Fibroblast of lung (primary cell): Measurements from ENCODE around the gene PCDH15. TPM values are rescaled to one million over a fixed set of nuclear protein-coding genes. Genes with fewer than 3 reads are reported as not detected.

ENCODE experiments used
- DNase-seq, 2 donors: peaks; one replicate each; pipeline versions ENCODE4 v3.0.0 to v3.0.0-alpha.2; 2010; ENCODE audit warnings: low read depth in 2 of 2
- H2AFZ ChIP-seq: 2 replicates; pipeline ENCODE4 v1.5.1; 2012; ENCODE audit warnings: low read length, control low read depth, inconsistent platforms
- H3K27ac ChIP-seq: 2 replicates; pipeline ENCODE4 v1.5.1; 2011; ENCODE audit warnings: low read length, control low read depth; ENCODE audit not compliant: insufficient read depth
- H3K27me3 ChIP-seq: 2 replicates; pipeline ENCODE4 v1.5.1; 2011; ENCODE audit warnings: mild to moderate bottlenecking, low read length; ENCODE audit not compliant: control insufficient read depth, insufficient read depth
- H3K36me3 ChIP-seq: 2 replicates; pipeline ENCODE4 v1.5.1; 2011; ENCODE audit warnings: low read length; ENCODE audit not compliant: control insufficient read depth, insufficient read depth
- H3K4me1 ChIP-seq: 2 replicates; pipeline ENCODE4 v1.5.1; 2011; ENCODE audit warnings: low read length; ENCODE audit not compliant: control insufficient read depth, insufficient read depth; ENCODE audit errors: extremely low read depth
- H3K4me2 ChIP-seq: 2 replicates; pipeline ENCODE4 v1.5.1; 2011; ENCODE audit warnings: low read length, control low read depth; ENCODE audit not compliant: insufficient read depth; ENCODE audit errors: extremely low read depth
- H3K4me3 ChIP-seq, 4 experiments: fragments of 200-600 bp in 1 of 4; sonication (generic) in 1 of 4; replicated peaks in 1 of 4; 2 replicates each; pipeline ENCODE4 v1.5.1; 2011 to 2016; ENCODE audit warnings: low read length in 4 of 4, low read depth in 3 of 4, mild to moderate bottlenecking in 3 of 4, control low read depth in 2 of 4, inconsistent platforms in 1 of 4, mixed read lengths in 1 of 4; ENCODE audit not compliant: insufficient read depth in 1 of 4; ENCODE audit errors: control extremely low read depth in 1 of 4
- H3K79me2 ChIP-seq: 2 replicates; pipeline ENCODE4 v1.5.1; 2012; ENCODE audit warnings: mild to moderate bottlenecking, low read length, inconsistent platforms; ENCODE audit not compliant: control insufficient read depth, insufficient read depth
- H3K9ac ChIP-seq: 2 replicates; pipeline ENCODE4 v1.5.1; 2011; ENCODE audit warnings: mild to moderate bottlenecking, low read length, control low read depth; ENCODE audit not compliant: insufficient read depth
- H3K9me3 ChIP-seq: 2 replicates; pipeline ENCODE4 v1.5.1; 2012; ENCODE audit warnings: low read depth, low read length; ENCODE audit not compliant: control insufficient read depth, insufficient read depth
- H4K20me1 ChIP-seq: 2 replicates; pipeline ENCODE4 v1.5.1; 2011; ENCODE audit warnings: low read length; ENCODE audit not compliant: control insufficient read depth, insufficient read depth; ENCODE audit errors: extremely low read depth
- EZH2 ChIP-seq: IDR thresholded peaks from 2 replicates; pipeline ENCODE4 v1.5.1; 2012; ENCODE audit warnings: low read length, control low read depth, mild to moderate bottlenecking; ENCODE audit errors: missing control alignments
- polyA plus RNA-seq, 2 donors: library from polyadenylated mRNA; depleted of rRNA in 1 of 2; stranded (reverse) in 1 of 2; unstranded in 1 of 2; fragments of >200 nt; gene quantifications; 2 replicates each; pipeline ENCODE4 v1.2.1, GENCODE V29; 2011 to 2012; ENCODE audit warnings: missing spikeins in 1 of 2
- total RNA-seq: library from RNA; depleted of rRNA; stranded (reverse); fragments of >200 nt; gene quantifications from 2 replicates; pipeline ENCODE4 v1.2.1, GENCODE V29; 2014
- TF ChIP-seq, protein P1 (sequence below), 2 donors: IDR thresholded peaks in 1 of 2; conservative IDR thresholded peaks in 1 of 2; 1 replicate in 1 of 2; 2 replicates in 1 of 2; pipeline ENCODE4 v1.5.1; 2011 to 2012; ENCODE audit warnings: low read length in 2 of 2, control low read depth in 1 of 2, inconsistent platforms in 1 of 2, low read depth in 1 of 2, mild to moderate bottlenecking in 1 of 2

The PCDH15 gene
- total and polyA plus RNA-seq, 2 donors (not counting 1 experiment from before 2014, with no cell fraction given) = under 0.01 TPM; not detected in 1

- no peak overlapping the region for H3K27ac ChIP-seq
- H3K4me3 ChIP-seq = no peak overlapping the region
- H3K4me1 ChIP-seq = no peaks in the 10 kb centered on the region
- H2AFZ ChIP-seq = no peak overlapping the region
- no peaks in the 10 kb centered on the region for H3K79me2 ChIP-seq
- H3K36me3 ChIP-seq = no peaks in the 10 kb centered on the region
- H3K4me2 ChIP-seq = no peak overlapping the region
- H3K9me3 ChIP-seq = no peaks in the 10 kb centered on the region
- H3K27me3 ChIP-seq = no peaks in the 10 kb centered on the region
- DNase-seq = no peak
- no peak overlapping the region for H3K9ac ChIP-seq
- no peaks in the 10 kb centered on the region for H4K20me1 ChIP-seq
- TF ChIP-seq, protein P1, sequence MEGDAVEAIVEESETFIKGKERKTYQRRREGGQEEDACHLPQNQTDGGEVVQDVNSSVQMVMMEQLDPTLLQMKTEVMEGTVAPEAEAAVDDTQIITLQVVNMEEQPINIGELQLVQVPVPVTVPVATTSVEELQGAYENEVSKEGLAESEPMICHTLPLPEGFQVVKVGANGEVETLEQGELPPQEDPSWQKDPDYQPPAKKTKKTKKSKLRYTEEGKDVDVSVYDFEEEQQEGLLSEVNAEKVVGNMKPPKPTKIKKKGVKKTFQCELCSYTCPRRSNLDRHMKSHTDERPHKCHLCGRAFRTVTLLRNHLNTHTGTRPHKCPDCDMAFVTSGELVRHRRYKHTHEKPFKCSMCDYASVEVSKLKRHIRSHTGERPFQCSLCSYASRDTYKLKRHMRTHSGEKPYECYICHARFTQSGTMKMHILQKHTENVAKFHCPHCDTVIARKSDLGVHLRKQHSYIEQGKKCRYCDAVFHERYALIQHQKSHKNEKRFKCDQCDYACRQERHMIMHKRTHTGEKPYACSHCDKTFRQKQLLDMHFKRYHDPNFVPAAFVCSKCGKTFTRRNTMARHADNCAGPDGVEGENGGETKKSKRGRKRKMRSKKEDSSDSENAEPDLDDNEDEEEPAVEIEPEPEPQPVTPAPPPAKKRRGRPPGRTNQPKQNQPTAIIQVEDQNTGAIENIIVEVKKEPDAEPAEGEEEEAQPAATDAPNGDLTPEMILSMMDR (conservative IDR thresholded peaks at IDR 0.05 in 1 of 2, IDR thresholded peaks at IDR 0.05 in 1 of 2; ENCODE audit: low read depth in 1 of 2, low read length in 2 of 2) = no peak
- no peak for TF ChIP-seq EZH2
These were observed 709.8 kb downstream of the PCDH15 start for GRCh38 chr10:54091237-54091636.

GRCh38 chr10:54081950-54082349, 719.1 kb downstream of the PCDH15 start:
- H4K20me1 ChIP-seq = no peaks in the 10 kb centered on the region
- H3K27ac ChIP-seq = no peak overlapping the region
- no peak overlapping the region for H3K4me3 ChIP-seq
- peak in 1 of 2 donors; percentile 12 for DNase-seq
- no peaks in the 10 kb centered on the region for H3K27me3 ChIP-seq
- H3K9ac ChIP-seq = no peak overlapping the region
- no peaks in the 10 kb centered on the region for H3K79me2 ChIP-seq
- no peak overlapping the region for H2AFZ ChIP-seq
- no peak for TF ChIP-seq EZH2
- no peaks in the 10 kb centered on the region for H3K4me1 ChIP-seq
- no peak overlapping the region for H3K4me2 ChIP-seq
- H3K9me3 ChIP-seq = no peaks in the 10 kb centered on the region
- no peaks in the 10 kb centered on the region for H3K36me3 ChIP-seq

- no peaks in the 10 kb centered on the region for H4K20me1 ChIP-seq
- no peaks in the 10 kb centered on the region for H3K79me2 ChIP-seq
- H3K27me3 ChIP-seq = no peaks in the 10 kb centered on the region
- no peak overlapping the region for H3K27ac ChIP-seq
- H3K9me3 ChIP-seq = no peaks in the 10 kb centered on the region
- H2AFZ ChIP-seq = no peak overlapping the region
- TF ChIP-seq, protein P1 (conservative IDR thresholded peaks at IDR 0.05 in 1 of 2, IDR thresholded peaks at IDR 0.05 in 1 of 2; ENCODE audit: low read depth in 1 of 2, low read length in 2 of 2) = no peak
- no peak for TF ChIP-seq EZH2
- no peak for DNase-seq
- no peaks in the 10 kb centered on the region for H3K4me1 ChIP-seq
- no peak overlapping the region for H3K9ac ChIP-seq
- no peaks in the 10 kb centered on the region for H3K36me3 ChIP-seq
- no peak overlapping the region for H3K4me2 ChIP-seq
- no peak overlapping the region for H3K4me3 ChIP-seq
These were observed 733.7 kb downstream of the PCDH15 start for GRCh38 chr10:54067361-54067760.
